Loucy (cell line): ENCODE results near the gene PHTF1.

ENCODE experiments used
- H2AFZ ChIP-seq: fragments of 200-600 bp; sonication (generic); 2 replicates; pipeline ENCODE4 v1.6.0; 2016; ENCODE audit warnings: antibody characterized with exemption, mild to moderate bottlenecking, low read length, moderate library complexity
- H3F3A ChIP-seq: fragments of 200-600 bp; 2 replicates; pipeline ENCODE4 v1.6.0; 2016; ENCODE audit warnings: antibody characterized with exemption, low read depth, mild to moderate bottlenecking
- H3K27me3 ChIP-seq: fragments of 200-600 bp; sonication (generic); 2 replicates; pipeline ENCODE4 v1.6.1; 2014; ENCODE audit warnings: low read length, mild to moderate bottlenecking; ENCODE audit not compliant: insufficient read depth, poor library complexity, severe bottlenecking
- H3K36me3 ChIP-seq: fragments of 200-600 bp; sonication (generic); 2 replicates; pipeline ENCODE4 v1.6.1; 2016; ENCODE audit warnings: low read length; ENCODE audit not compliant: insufficient read depth
- H3K4me1 ChIP-seq: fragments of 200-600 bp; sonication (generic); 2 replicates; pipeline ENCODE4 v1.5.1; 2014; ENCODE audit warnings: low read length, mild to moderate bottlenecking; ENCODE audit not compliant: insufficient read depth, poor library complexity, severe bottlenecking
- H3K4me2 ChIP-seq: fragments of 200-600 bp; sonication (generic); 2 replicates; pipeline ENCODE4 v1.6.0; 2014; ENCODE audit warnings: antibody characterized with exemption, low read length, low read depth, mild to moderate bottlenecking; ENCODE audit not compliant: poor library complexity, severe bottlenecking
- H3K4me3 ChIP-seq: fragments of 200-600 bp; sonication (generic); 2 replicates; pipeline ENCODE4 v1.5.1; 2014; ENCODE audit warnings: low read length, mild to moderate bottlenecking, mixed read lengths; ENCODE audit not compliant: poor library complexity, severe bottlenecking
- H3K79me2 ChIP-seq: fragments of 200-600 bp; sonication (generic); 2 replicates; pipeline ENCODE4 v1.6.1; 2014; ENCODE audit warnings: low read length; ENCODE audit not compliant: insufficient read depth
- H3K9ac ChIP-seq: fragments of 200-600 bp; sonication (generic); 2 replicates; pipeline ENCODE4 v1.6.0; 2014; ENCODE audit warnings: mild to moderate bottlenecking, low read depth, low read length, moderate library complexity; ENCODE audit not compliant: poor library complexity, severe bottlenecking
- H3K9me2 ChIP-seq: fragments of 200-600 bp; sonication (generic); replicated peaks from 2 replicates; pipeline ENCODE4 v1.6.1; 2016; ENCODE audit warnings: low read depth, low read length, mixed read lengths
- H3K9me3 ChIP-seq: fragments of 200-600 bp; sonication (generic); 2 replicates; pipeline ENCODE4 v1.6.1; 2014; ENCODE audit warnings: mild to moderate bottlenecking, antibody characterized with exemption, low read length, low read depth; ENCODE audit not compliant: insufficient read depth
- H4K20me1 ChIP-seq: fragments of 200-600 bp; sonication (generic); 2 replicates; pipeline ENCODE4 v1.6.0; 2014; ENCODE audit warnings: antibody characterized with exemption, low read length, mild to moderate bottlenecking; ENCODE audit not compliant: insufficient read depth, poor library complexity, severe bottlenecking
- CTCF ChIP-seq: fragments of 200-600 bp; sonication (generic); conservative IDR thresholded peaks from 2 replicates; pipeline ENCODE4 v1.5.1; 2014; ENCODE audit warnings: mild to moderate bottlenecking, antibody characterized with exemption, low read length
- EZH2phosphoT487 ChIP-seq: fragments of 200-600 bp; IDR thresholded peaks from 2 replicates; pipeline ENCODE4 v1.6.1; 2018; ENCODE audit warnings: antibody characterized with exemption, mild to moderate bottlenecking, moderate library complexity, borderline replicate concordance

PHTF1 gene

GRCh38 chr1:113659035-113659434 is 100.3 kb downstream of the PHTF1 start:
- H3K4me3 ChIP-seq = no peak overlapping the region
- no peaks in the 10 kb centered on the region for H3K4me1 ChIP-seq
- no peak overlapping the region for H3K4me2 ChIP-seq
- H3K79me2 ChIP-seq = no peaks in the 10 kb centered on the region
- no peaks in the 10 kb centered on the region for H3K36me3 ChIP-seq
- no peaks in the 10 kb centered on the region for H3K9me3 ChIP-seq
- no peaks in the 10 kb centered on the region for H4K20me1 ChIP-seq
- H2AFZ ChIP-seq = no peak overlapping the region
- H3K9ac ChIP-seq = no peak overlapping the region
- no peaks in the 10 kb centered on the region for H3K27me3 ChIP-seq
- TF ChIP-seq CTCF = no peak
- no peak for TF ChIP-seq EZH2phosphoT487
- H3F3A ChIP-seq = no peaks in the 10 kb centered on the region
- H3K9me2 ChIP-seq = no peaks in the 10 kb centered on the region

- Histone ChIP-seq H3K4me3 (no peak overlapping the region), H3F3A (no peaks in the 10 kb centered on the region), H3K9ac (no peak overlapping the region), H2AFZ (no peak overlapping the region), H3K9me2 (no peaks in the 10 kb centered on the region), H4K20me1 (no peaks in the 10 kb centered on the region), H3K27me3 (no peaks in the 10 kb centered on the region), H3K79me2 (no peaks in the 10 kb centered on the region), H3K9me3 (no peaks in the 10 kb centered on the region), H3K36me3 (0 out of 2 replicates have a peak, but pooled peaks cover 4% of the 10 kb centered on the region), H3K4me1 (no peaks in the 10 kb centered on the region), H3K4me2 (no peak overlapping the region)
- TF ChIP-seq EZH2phosphoT487 (no peak), CTCF (no peak)
These were observed 101.7 kb downstream of the PHTF1 start for GRCh38 chr1:113657556-113658063.

GRCh38 chr1:113657126-113657525 is 102.2 kb downstream of the PHTF1 start:
- no peak overlapping the region for H3K9ac ChIP-seq
- no peak overlapping the region for H3K4me2 ChIP-seq
- H3K27me3 ChIP-seq = no peaks in the 10 kb centered on the region
- H4K20me1 ChIP-seq = no peaks in the 10 kb centered on the region
- no peaks in the 10 kb centered on the region for H3K79me2 ChIP-seq
- no peaks in the 10 kb centered on the region for H3K4me1 ChIP-seq
- TF ChIP-seq EZH2phosphoT487 (no peak), CTCF (no peak)
- H3K36me3 ChIP-seq = 0 out of 2 replicates have a peak, but pooled peaks cover 4% of the 10 kb centered on the region
- no peaks in the 10 kb centered on the region for H3K9me3 ChIP-seq
- no peak overlapping the region for H3K4me3 ChIP-seq
- no peaks in the 10 kb centered on the region for H3F3A ChIP-seq
- no peaks in the 10 kb centered on the region for H3K9me2 ChIP-seq
- H2AFZ ChIP-seq = no peak overlapping the region
